Thyroid gland (tissue), 4 donors: ENCODE data around the gene MED20.

Source experiments
- CTCF ChIP-seq, 6 experiments: fragments of 200-600 bp in 3 of 6; fragments of 450-650 bp in 3 of 6; sonication (generic) in 3 of 6; IDR thresholded peaks; one replicate each; pipeline ENCODE4 v1.5.1; 2016 to 2019; ENCODE audit warnings: antibody characterized with exemption in 6 of 6, mild to moderate bottlenecking in 2 of 6, inconsistent platforms in 1 of 6, moderate library complexity in 1 of 6
- POLR2A ChIP-seq, 2 donors: fragments of 450-650 bp; IDR thresholded peaks; one replicate each; pipeline ENCODE4 v1.6.1; 2017; ENCODE audit warnings: antibody characterized with exemption in 2 of 2, mild to moderate bottlenecking in 2 of 2, moderate library complexity in 1 of 2

GRCh38 chr6:41942067-41942851 is 21.3 kb upstream of the MED20 start:
- TF ChIP-seq CTCF (IDR thresholded peaks at IDR 0.05): no peak
- TF ChIP-seq POLR2A (IDR thresholded peaks at IDR 0.05): no peak
